K562 (cell line): ENCODE data around the gene INTS12. TPM values are rescaled to one million over a fixed set of nuclear protein-coding genes. Genes with fewer than 3 reads are reported as not detected.

ENCODE experiments used
- AFF1 ChIP-seq, 2 experiments: fragments of 450-650 bp; IDR thresholded peaks; 2 replicates each; pipeline ENCODE4 v1.6.1; 2018; ENCODE audit warnings: mild to moderate bottlenecking in 2 of 2, low read depth in 1 of 2; ENCODE audit not compliant: partially characterized antibody in 2 of 2
- ATF1 ChIP-seq, 2 experiments: fragments of 450-650 bp in 1 of 2; IDR thresholded peaks; 2 replicates each; pipeline ENCODE4 v1.6.1; 2016; ENCODE audit warnings: missing compliant biosample characterization in 1 of 2, missing genetic modification characterization in 1 of 2
- CTCF ChIP-seq, 3 experiments: IDR thresholded peaks in 2 of 3; conservative IDR thresholded peaks in 1 of 3; 2 replicates each; pipeline ENCODE4 v1.5.1; 2011 to 2012; ENCODE audit warnings: low read length in 3 of 3, mild to moderate bottlenecking in 3 of 3, control low read depth in 2 of 3, improper control_type of control experiment in 1 of 3, inconsistent platforms in 1 of 3, low read depth in 1 of 3, mixed read lengths in 1 of 3, moderate library complexity in 1 of 3; ENCODE audit not compliant: insufficient read depth in 2 of 3
- EP300 ChIP-seq: IDR thresholded peaks from 2 replicates; pipeline ENCODE4 v1.6.1; 2012; ENCODE audit warnings: low read length, improper control_type of control experiment
- FOXK2 ChIP-seq, 2 experiments: fragments of 450-650 bp; IDR thresholded peaks in 1 of 2; conservative IDR thresholded peaks in 1 of 2; 2 replicates each; pipeline ENCODE4 v1.6.1; 2016; ENCODE audit warnings: low read depth in 2 of 2, mild to moderate bottlenecking in 1 of 2
- GABPB1 ChIP-seq: sonication (generic); formaldehyde crosslinking; IDR thresholded peaks from 2 replicates; pipeline ENCODE4 v1.8.0; 2022; ENCODE audit warnings: mild to moderate bottlenecking, missing genetic modification reagents
- GATAD2A ChIP-seq: fragments of 450-650 bp; IDR thresholded peaks from 2 replicates; pipeline ENCODE4 v1.6.1; 2017
- HNRNPLL ChIP-seq: fragments of 200-400 bp; formaldehyde crosslinking; IDR thresholded peaks from 2 replicates; pipeline ENCODE4 v1.6.1; 2017; ENCODE audit warnings: low read length, low read depth, mild to moderate bottlenecking; ENCODE audit not compliant: poor library complexity, severe bottlenecking
- MXI1 ChIP-seq: IDR thresholded peaks from 2 replicates; pipeline ENCODE4 v1.6.1; 2011; ENCODE audit warnings: low read depth, mild to moderate bottlenecking, improper control_type of control experiment, low read length
- MYBL2 ChIP-seq, 2 experiments: fragments of 450-650 bp in 1 of 2; sonication (generic) in 1 of 2; formaldehyde crosslinking in 1 of 2; IDR thresholded peaks; 2 replicates each; pipeline versions ENCODE4 v1.6.1 to v1.8.1; 2017 to 2022; ENCODE audit warnings: borderline replicate concordance in 1 of 2, inconsistent platforms in 1 of 2, low read depth in 1 of 2, mild to moderate bottlenecking in 1 of 2, missing genetic modification reagents in 1 of 2, moderate library complexity in 1 of 2
- NCOR1 ChIP-seq: fragments of 450-650 bp; IDR thresholded peaks from 2 replicates; pipeline ENCODE4 v1.6.1; 2016; ENCODE audit warnings: mild to moderate bottlenecking, moderate library complexity
- PHB2 ChIP-seq: fragments of 450-650 bp; IDR thresholded peaks from 2 replicates; pipeline ENCODE4 v1.6.1; 2017; ENCODE audit warnings: low read depth
- POLR2H ChIP-seq: IDR thresholded peaks from 2 replicates; pipeline ENCODE4 v1.6.1; 2016; ENCODE audit warnings: missing genetic modification characterization, low read depth, mild to moderate bottlenecking, control low read depth, missing compliant biosample characterization, moderate library complexity
- RFX1 ChIP-seq: fragments of 450-650 bp; IDR thresholded peaks from 2 replicates; pipeline ENCODE4 v1.6.1; 2016; ENCODE audit warnings: mild to moderate bottlenecking, moderate library complexity
- SMAD1 ChIP-seq: fragments of 150-350 bp; IDR thresholded peaks from 2 replicates; pipeline ENCODE4 v1.6.1; 2014; ENCODE audit warnings: low read length, low read depth; ENCODE audit not compliant: partially characterized antibody
- SPI1 ChIP-seq: IDR thresholded peaks from 2 replicates; pipeline ENCODE4 v1.6.1; 2011; ENCODE audit warnings: low read depth, low read length, control low read depth, borderline replicate concordance
- TARDBP ChIP-seq: fragments of 450-650 bp; IDR thresholded peaks from 2 replicates; pipeline ENCODE4 v1.6.1; 2016
- TSC22D4 ChIP-seq: fragments of 450-650 bp; IDR thresholded peaks from 2 replicates; pipeline ENCODE4 v1.6.1; 2016; ENCODE audit warnings: missing genetic modification characterization, missing biosample characterization, control low read depth
- ZNF253 ChIP-seq: fragments of 250-450 bp; sonication (Bioruptor Pico); conservative IDR thresholded peaks from 2 replicates; pipeline ENCODE4 v1.6.1; 2021; ENCODE audit warnings: mild to moderate bottlenecking
- ZNF444 ChIP-seq: fragments of 250-450 bp; sonication (Bioruptor Pico); IDR thresholded peaks from 2 replicates; pipeline ENCODE4 v1.4.0; 2020; ENCODE audit warnings: mild to moderate bottlenecking, moderate library complexity
- polyA plus RNA-seq, 8 experiments: library from polyadenylated mRNA; depleted of rRNA in 4 of 8; stranded (reverse) in 5 of 8; unstranded in 3 of 8; fragments of >200 nt; fragmentation: Nextera tagmentation in 2 of 8; fragmentation: Illumina TruSeq in 1 of 8; extraction: Ambion mirVana in 2 of 8; extraction: Trizol in 1 of 8; gene quantifications; 2 replicates each; pipeline versions ENCODE4 v1.2.1 to v1.2.3, GENCODE V29; 2011 to 2014; ENCODE audit warnings: inconsistent platforms in 1 of 8, missing spikeins in 1 of 8
- total RNA-seq, 7 experiments: library from RNA; depleted of rRNA in 6 of 7; stranded (reverse); fragments of >200 nt in 6 of 7; fragmentation: Illumina TruSeq in 2 of 7; extraction: Trizol in 2 of 7; gene quantifications; 2 replicates each; pipeline versions ENCODE4 v1.2.1 to v1.2.3, GENCODE V29; 2011 to 2021; ENCODE audit warnings: low replicate concordance in 1 of 7

Gene INTS12
- total and polyA plus RNA-seq, 9 of the 15 experiments (the other 6 are each of a cell fraction or from before 2014, with no cell fraction given), result 24.5 to 82.9 (median 41.2) TPM

- TF ChIP-seq AFF1 (IDR thresholded peaks at IDR 0.05; ENCODE audit: low read depth in 1 of 2, partially characterized antibody in 2 of 2), result peak in 1 of 2 experiments; percentile 45
- TF ChIP-seq ZNF253 (CRISPR knock-in tag), result no peak
- TF ChIP-seq SPI1, result no peak
- TF ChIP-seq CTCF (IDR thresholded peaks at IDR 0.05 in 2 of 3, conservative IDR thresholded peaks at IDR 0.05 in 1 of 3; ENCODE audit: insufficient read depth in 2 of 3, low read depth in 1 of 3, low read length in 3 of 3), result peak in 1 of 3 experiments; percentile 2; a peak in 1 of 6 replicates
- no peak for TF ChIP-seq ZNF444
- peak; percentile 100 for TF ChIP-seq GABPB1 (CRISPR knock-in tag)
- no peak for TF ChIP-seq RFX1
- peak; percentile 86 to 88 for TF ChIP-seq FOXK2 (conservative IDR thresholded peaks at IDR 0.05 in 1 of 2, IDR thresholded peaks at IDR 0.05 in 1 of 2; ENCODE audit: low read depth in 2 of 2)
- peak; percentile 65 for TF ChIP-seq NCOR1
- TF ChIP-seq GATAD2A, result peak; percentile 84; the same call in 1 of the 2 replicates
- peak; percentile 42; the same call in 1 of the 2 replicates for TF ChIP-seq ATF1 (CRISPR knock-in tag; IDR thresholded peaks at IDR 0.05)
- TF ChIP-seq ATF1 (tag; IDR thresholded peaks at IDR 0.05), result peak; percentile 97
- TF ChIP-seq SMAD1, result peak; percentile 46
- TF ChIP-seq EP300, result peak; percentile 68
- TF ChIP-seq HNRNPLL, result peak; percentile 45
- TF ChIP-seq TARDBP, result peak; percentile 86; the same call in 1 of the 2 replicates
- no peak for TF ChIP-seq PHB2
- peak; percentile 80 for TF ChIP-seq MYBL2 (IDR thresholded peaks at IDR 0.05; ENCODE audit: low read depth)
- TF ChIP-seq MYBL2 (CRISPR knock-in tag; IDR thresholded peaks at IDR 0.05; ENCODE audit: borderline replicate concordance), result peak; percentile 25; the same call in 1 of the 2 replicates
- TF ChIP-seq POLR2H (tag), result peak; percentile 59; the same call in 1 of the 2 replicates
- no peak for TF ChIP-seq TSC22D4
- TF ChIP-seq MXI1, result no peak
These were observed at the start of gene INTS12, which contains the start of gene GSTCD (continued) for GRCh38 chr4:105708181-105709080.
